ENCODE data around the gene NDUFA13.

NDUFA13 gene

DNA sequence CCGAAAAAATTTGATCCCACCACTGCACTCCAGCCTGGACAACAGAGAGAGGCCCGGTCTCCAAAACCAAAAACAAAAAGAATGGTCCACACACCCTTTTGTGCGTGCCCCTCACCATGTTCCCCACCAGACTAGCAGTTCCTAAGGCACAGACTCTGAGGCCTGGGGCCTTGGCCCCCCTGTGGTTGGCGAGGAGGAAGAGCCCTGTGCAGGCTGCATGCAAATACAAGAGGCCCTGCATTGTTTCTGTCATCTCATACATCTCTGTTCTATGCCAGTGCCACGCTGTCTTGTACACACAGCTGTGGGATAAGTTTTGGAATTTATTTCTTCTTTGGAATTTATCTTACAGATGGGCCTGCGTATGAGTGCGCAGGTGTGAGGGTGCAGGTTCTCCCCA is 8.0 kb downstream of the NDUFA13 start:
- DNase-seq (ENCODE audit: low read depth), result no peak
- TF ChIP-seq CTCF (IDR thresholded peaks at IDR 0.05; ENCODE audit: control insufficient read depth, extremely low read depth, insufficient read depth), result no peak
- no peak overlapping the region for H3K4me3 ChIP-seq (ENCODE audit: low read depth, low read length)

DNA sequence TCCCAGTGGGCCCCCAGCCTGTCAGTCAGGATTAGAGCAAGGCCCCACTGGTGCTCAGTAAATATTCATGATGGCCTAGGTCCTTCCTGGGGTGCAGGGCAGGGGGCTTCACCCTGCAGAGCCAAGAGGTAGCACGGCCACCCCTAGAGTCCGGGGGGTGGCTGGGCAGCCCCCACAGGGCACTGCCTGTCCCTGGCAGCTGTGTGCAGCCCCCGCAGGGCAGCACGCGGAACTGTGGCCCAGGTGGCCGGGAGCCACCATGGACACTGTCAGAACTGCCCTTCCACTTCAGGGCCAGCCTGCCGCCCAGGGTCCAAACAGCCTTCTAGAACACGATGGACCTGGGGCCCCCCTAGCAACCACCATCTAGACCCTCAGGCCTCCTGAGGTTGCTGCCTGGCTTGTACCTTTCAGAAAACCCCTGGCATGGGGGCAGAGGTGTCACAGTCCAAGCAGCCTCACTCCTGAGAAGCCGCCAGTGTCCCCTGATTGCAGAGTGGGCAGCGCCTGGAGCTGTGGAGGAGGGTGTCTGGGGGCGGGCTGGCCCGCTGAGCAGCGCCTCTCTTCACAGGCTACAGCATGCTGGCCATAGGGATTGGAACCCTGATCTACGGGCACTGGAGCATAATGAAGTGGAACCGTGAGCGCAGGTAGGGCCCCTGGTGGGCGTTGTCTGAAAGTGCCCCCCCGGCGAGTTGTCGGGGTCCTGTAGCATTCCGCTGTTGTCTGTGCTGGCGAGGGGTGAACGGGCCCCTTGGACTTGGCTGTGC is 9.8 kb downstream of the NDUFA13 start:
- no peak overlapping the region for H3K4me3 ChIP-seq (ENCODE audit: low read depth, low read length)

DNA sequence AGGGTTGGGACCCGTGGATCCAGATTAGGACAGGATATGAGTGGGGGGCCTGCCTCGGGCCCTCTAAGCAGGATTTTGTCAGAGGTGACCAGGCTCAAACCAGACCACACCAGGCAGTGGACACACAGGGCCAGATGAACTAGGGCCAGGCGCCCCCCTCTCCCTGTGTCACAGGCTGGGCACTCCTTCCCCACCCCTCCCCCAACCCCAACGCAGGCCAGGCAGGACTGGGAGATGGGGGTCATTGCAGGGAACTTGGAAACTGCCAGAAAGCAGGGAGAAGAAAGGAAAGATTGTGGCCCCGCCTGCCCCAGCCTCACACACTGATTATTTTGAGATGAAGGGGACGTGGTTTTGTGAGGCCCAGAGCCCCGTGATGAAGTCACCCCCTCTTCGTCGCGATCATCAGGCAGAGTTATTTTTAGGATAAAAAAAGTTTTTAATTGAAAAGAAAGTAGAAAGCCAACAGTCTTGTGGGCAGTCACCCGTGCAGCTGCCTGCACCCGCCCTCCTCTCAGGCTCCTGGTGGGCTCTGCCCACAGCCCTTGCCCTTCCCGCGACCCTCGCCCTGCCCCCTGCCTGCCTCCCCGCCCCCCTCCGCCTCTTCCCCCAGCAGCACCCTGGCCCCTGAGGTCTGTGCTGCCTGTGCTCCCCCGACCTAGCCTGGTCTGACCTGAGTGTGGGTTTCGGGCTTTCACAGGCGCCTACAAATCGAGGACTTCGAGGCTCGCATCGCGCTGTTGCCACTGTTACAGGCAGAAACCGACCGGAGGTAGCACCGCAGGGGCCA is 10.8 kb downstream of the NDUFA13 start:
- no peak overlapping the region for H3K4me3 ChIP-seq (ENCODE audit: low read depth, low read length)
- no peak for TF ChIP-seq CTCF (IDR thresholded peaks at IDR 0.05; ENCODE audit: control insufficient read depth, extremely low read depth, insufficient read depth)
- DNase-seq (ENCODE audit: low read depth), result no peak

More for the DNA sequence above, 9.8 kb downstream of the NDUFA13 start:
- no peak for DNase-seq (ENCODE audit: low read depth)
- TF ChIP-seq CTCF (IDR thresholded peaks at IDR 0.05; ENCODE audit: control insufficient read depth, extremely low read depth, insufficient read depth), result no peak

GRCh38 chr19:19527371-19527656 is 11.3 kb downstream of the NDUFA13 start:
- no peak for TF ChIP-seq CTCF (IDR thresholded peaks at IDR 0.05; ENCODE audit: control insufficient read depth, extremely low read depth, insufficient read depth)
- DNase-seq (ENCODE audit: low read depth), result no peak

DNA sequence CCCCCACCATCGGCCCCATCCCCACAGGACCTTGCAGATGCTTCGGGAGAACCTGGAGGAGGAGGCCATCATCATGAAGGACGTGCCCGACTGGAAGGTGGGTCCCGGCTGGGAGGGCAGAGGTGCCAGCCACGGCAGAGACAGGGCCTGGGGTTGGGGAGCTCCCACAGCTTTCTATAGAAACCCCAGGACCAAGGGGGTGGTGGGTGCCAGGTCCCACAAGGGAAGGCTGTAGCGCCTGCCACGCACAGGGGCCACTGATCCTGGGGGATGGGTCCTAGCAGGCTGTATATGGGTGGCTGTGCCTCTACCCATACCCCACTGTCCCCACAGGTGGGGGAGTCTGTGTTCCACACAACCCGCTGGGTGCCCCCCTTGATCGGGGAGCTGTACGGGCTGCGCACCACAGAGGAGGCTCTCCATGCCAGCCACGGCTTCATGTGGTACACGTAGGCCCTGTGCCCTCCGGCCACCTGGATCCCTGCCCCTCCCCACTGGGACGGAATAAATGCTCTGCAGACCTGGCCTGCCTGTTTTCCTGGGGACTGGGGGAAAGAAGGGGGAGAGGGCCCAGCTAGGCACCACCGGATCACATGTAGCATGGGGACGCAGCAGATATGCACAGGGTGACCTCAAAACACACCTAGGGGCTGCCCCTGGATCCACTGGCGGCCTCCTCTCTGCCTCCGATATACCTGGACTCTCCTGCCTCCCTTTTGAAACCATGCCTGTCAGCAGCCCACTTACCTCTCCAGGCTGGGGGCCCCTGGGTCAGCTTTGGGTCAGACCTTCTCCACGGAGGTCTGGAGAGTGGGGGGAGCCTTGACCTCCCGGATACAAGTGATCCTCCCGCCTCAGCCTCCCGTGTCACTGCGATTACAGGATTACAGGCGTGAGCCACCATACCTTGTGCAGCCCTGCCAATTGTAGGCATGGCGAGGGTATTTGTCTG is 11.9 kb downstream of the NDUFA13 start:
- DNase-seq (ENCODE audit: low read depth), result no peak
- TF ChIP-seq CTCF (IDR thresholded peaks at IDR 0.05; ENCODE audit: control insufficient read depth, extremely low read depth, insufficient read depth), result no peak

More at GRCh38 chr19:19527371-19527656, 11.3 kb downstream of the NDUFA13 start:
- H3K4me3 ChIP-seq (ENCODE audit: low read depth, low read length), result no peak overlapping the region

GRCh38 chr19:19528721-19529490 is 12.9 kb downstream of the NDUFA13 start, which contains the start of gene YJEFN3:
YJEFN3 (plus strand) TSS chr19:19528911; CDS start chr19:19528933, 22 bp downstream.
- no peak within 1 kb of the TSS for H3K4me3 ChIP-seq (ENCODE audit: low read depth, low read length)
- TF ChIP-seq CTCF (IDR thresholded peaks at IDR 0.05; ENCODE audit: control insufficient read depth, extremely low read depth, insufficient read depth), result no peak
- DNase-seq (ENCODE audit: low read depth), result no peak

More for the DNA sequence above, 11.9 kb downstream of the NDUFA13 start:
- no peak overlapping the region for H3K4me3 ChIP-seq (ENCODE audit: low read depth, low read length)
